NCI-H187 (cell line): Measurements from ENCODE around the gene GSE1.
A peak's percentile ranks its signal among the peaks of the same experiment; 100 is the strongest.

Source experiments
- DNase-seq, 2 experiments: peaks; one replicate each; lab custom pipeline; 2025; lab: John Stamatoyannopoulos, UW

GSE1 gene

DNA sequence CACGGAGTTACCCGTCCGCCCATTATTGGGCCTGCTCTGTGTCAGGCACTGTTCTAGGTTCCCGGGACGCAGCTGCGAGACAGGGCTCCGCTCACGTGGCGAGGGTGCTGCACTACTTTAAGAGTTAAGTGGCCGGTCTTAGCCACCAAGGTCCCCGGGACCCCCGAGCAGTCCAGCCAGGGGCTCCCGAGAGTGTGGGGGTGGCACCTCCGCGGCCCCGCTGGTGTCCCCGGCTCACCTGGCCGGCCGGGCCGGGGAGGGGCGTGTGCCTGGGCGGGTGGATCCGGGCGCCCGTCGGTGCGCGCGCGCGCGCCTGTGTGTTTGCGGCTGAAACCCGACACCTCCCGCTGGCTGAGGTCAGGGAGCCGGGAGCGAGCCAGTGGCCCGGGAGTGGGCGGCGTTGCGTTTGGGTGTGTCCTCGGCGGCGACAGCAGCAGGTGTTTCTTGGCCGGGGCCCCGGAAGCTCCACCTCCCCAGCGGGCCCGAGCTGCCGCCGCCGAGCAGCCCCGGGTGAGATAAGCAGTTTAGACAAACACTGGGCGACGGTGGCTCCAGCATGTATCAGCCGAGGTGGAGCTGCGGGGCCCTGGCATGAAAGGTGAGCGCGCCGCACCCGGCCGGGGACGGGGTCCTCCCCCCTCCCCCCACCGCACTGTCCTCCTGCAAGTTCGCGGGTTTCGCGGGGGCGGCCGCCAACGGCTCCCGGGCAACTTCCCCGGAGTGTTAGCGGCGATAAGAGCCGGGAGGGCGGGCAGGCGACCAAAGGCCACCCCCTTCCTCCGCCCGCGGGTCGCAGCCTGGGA lies at the start of gene GSE1:
Gene GSE1 (plus strand): TSS at position 522 of the 803 bp plus-strand sequence. CDS start 70 bp downstream, at position 592.
- DNase-seq = peak; percentile 38 to 83

DNA sequence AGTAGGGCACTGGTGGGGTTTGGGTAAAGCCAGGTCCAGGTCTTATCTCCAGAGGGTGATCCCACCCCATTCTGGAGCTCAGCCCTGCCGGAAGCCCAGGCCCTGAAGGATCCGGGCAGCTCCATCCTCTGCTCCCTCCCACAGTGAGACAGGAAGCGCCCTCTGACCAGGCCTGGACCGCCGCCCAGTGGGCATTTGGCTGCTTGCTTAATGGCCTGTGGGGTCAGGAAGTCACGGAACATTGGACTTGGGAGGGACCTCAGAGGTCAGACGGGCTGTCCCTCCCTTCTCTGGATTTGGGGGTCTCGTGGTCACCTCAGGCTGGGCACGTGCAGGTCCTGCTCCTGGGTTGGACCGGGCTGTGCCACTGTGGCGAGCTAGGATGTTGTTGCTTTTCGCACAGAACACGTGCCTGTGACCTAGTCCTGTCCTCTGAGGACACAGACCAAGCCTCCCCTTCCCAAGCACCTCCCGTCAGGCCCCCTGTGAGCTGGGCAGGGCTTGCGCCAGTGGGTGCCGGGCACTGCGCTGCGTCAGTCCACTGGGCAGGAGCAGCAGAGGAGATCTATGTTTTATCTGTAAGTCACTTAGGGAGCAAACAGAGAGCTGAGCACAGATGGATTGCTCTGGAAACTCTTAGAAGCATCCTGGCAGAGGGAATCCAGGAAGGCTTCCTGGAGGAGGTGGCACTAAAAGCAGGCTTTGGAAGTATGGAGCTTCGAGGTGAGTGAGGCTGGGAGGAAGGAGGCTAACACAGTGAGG lies 49.4 kb upstream of the GSE1 start:
- no peak for DNase-seq

DNA sequence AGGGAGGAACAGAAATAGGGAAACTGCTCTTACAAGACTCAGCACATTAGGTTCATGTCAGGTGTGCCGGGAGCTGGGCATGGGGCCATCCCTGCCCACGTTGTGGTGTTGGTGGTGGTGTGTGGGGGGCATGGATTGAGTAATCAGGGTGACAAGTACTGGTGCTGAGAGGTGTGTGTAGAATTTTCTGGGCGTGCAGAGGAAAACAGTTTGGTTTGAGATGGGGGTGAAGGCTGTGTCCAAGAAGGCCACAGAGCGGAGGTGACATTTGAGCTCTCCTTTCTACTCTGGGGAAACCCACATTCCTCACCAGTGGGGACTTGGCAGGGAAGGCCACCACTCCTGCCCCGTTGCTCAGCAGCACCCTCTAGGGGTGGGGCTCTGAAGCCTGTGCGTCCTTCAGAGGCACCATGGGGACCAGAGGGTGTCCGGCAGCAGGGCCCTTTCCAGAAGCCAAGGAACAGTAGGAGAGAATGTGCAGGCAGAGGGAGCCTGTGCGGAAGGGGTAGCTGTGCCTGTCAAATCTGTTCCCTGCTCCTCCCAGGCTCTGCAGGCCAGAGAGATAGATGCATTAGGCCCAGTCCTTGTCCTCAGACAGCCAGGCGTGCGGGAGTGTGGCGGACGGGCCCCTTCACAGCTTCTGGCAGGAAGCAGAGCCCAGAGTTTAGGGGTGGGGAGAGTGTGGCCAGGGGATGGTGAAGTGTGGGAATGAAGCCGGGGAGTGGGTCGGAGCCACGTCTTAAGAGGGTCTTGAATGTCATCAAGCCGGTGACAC lies 48.7 kb upstream of the GSE1 start:
- no peak for DNase-seq

DNA sequence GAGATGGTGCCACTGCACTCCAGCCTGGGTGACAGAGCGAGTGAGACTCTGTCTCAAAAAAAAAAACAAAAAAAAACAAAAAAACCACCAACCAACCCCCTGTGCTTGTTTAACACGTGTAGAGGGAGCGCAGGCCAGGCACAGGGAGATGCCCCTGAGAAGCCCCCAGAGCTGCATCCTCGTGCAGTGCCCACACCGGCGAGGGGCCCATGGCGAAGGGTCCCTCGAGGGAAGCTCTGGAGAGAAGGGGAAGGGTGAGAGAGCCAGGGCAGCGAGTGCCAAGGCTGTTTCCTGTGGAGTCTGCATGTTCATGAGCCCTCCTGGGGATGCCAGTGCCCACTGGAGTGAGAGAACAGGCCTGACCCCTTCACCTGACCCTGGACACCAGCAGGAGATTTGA lies 47.8 kb upstream of the GSE1 start:
- no peak for DNase-seq

DNA sequence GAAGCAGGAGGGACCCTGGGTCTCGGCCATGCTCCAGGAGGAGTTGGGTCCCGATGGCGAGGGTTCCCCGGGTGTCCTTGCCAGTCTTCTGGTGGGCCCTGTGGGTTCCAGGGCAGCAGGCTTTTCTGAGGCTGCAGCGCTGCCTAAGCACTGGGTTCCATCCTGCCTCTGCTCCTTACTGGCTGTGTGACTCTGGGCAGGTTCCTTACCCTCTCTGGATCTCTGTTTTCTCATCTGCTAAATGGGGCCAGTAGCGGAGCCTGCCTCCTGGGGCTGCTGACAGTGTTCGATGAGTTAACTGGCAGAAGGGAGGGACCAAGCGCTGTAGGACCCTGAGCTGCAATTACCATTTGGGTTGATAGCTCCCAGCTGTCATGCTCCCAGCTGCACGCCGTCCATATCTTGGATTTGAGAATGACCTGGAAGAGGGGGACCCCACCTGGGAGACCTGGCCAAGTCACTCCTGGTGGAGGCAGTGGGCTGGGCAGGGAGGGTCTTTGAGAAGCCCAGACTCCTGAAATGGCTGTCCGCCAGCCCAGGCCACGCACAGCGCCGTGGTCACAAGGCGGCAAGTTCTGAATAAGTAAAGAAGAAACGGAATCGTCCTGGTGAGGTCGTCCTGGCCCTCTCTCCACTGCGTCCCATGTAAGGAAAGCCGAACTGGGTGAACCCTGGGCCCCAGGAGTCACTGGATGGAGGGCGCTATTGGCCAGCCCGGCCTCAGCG lies 47.2 kb upstream of the GSE1 start:
- DNase-seq = no peak

DNA sequence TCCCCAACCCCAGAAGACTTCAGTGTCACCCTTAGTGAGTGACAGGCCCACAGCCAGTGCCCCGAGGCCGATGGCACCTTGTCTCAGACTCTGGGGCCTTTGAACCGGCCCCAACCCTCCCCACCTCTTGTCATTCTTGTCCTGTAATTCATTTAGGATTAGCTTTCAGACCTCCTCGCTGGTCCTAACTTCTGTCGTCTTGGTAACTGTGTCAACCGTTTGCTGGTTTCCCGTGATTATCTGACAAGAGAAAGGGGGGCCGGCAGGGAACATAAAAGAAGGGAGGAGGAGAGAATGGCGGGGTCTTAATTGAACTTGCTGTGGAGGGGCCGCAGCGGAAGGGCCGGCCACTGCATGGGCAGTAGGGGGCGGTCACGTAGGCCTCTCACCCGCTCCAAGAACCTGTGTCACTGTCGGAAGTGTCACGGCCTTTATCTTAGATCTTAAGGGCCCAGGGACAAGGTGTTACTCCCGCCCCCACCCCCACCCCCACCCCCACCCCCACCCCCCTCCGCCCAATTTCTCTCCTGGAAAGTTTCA lies 46.5 kb upstream of the GSE1 start:
- no peak for DNase-seq

DNA sequence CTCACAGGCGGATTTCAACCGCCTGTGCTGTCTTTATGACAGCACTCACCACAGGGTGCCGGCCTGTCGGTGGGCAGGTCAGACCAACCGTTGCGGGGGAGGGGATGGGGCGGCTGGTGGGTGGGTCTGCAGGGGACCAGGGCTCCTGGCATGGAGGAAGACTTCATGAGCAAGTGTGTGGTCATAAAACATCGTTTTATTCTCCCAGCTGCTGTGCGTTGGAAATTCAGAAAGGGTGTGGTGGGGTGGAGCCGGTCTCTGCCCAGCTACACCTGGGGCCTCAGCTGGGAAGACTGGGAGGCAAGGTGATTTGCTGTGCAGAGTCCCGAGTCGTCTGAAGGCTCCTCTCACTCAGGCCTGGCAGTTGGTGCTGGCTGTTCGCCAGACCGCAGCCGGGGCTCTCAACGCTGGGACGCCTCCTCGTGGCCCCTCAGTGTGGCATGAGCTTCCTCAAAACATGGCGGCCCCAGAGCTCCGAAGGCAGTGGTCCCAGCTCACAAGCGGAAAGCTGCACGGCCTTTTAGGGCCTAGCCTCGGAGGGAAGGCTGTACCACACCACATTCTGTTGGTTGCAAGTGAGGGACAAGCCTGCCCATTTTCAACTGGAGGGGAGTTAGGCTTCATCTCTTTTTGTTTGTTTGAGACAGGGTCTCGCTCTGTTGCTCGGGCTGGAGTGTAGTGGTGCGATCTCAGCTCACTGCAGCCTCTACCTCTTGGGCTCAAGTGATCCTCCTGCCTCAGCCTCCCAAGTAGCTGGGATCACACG lies 45.8 kb upstream of the GSE1 start:
- no peak for DNase-seq

DNA sequence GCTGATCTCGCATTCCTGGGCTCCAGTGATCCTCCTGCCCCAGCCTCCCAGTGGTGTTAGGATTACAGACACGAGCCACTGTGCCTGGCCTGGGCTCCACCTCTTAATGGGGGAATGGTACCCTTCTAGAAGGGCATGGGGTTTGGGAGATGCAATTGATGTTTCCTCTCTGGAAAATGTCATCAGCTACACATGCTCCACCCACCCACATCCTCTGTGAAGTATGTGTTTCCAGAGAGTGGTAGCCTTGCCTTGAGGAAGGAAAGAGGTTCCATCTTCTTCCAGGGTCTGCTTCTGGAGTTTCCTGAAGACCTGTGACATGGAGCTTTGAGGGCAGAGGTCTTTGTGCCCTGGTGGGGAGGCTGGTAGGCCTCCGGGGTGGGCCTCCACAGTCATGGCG lies 45.2 kb upstream of the GSE1 start:
- no peak for DNase-seq

DNA sequence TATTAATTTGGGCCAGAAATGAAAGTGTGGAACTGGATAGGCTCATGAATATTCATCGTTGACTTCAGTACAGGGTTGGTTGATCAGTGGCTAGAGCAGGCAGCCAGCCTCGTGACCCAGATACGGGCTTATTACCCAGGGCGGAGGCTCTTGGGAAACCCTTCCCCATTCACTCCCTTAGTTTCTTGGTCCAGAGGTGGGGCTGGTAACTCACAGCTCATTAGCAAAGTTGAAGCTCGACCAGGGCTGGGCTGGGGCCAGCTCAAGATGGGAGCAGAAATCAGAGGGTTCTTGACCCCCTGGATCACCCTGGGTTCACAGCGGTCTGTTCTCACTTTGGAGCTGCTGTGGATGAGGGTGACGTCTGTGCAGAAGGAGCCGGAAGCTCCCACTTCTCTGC lies 44.6 kb upstream of the GSE1 start:
- no peak for DNase-seq

DNA sequence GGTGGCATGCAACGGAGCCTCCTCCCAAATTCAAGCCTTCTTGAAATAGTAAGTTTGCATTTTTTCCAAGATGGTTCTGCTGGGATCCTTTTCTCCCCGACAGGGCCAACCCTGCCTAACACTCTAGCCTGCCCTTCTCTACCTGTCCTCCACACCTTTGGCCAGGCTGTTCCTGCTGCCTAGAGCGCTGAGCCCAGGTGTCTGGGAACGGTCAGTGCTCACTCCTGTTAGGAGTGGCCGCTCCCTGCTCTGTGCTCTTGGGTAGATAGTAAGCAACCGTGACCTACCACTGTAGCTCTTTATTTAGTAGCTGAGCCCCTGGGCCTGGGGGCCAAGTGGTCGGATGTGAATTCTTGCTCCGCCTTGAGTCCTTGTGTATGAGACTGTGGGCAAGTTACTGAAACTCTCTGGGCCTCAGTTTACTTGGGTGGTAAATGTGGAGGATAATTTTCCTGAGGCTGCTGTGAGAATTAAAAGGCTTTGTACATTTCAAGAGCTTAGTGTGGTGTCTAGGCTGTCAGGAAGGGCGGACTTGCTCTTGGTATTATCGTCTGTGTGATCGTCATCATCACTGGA lies 44.0 kb upstream of the GSE1 start:
- DNase-seq = no peak

DNA sequence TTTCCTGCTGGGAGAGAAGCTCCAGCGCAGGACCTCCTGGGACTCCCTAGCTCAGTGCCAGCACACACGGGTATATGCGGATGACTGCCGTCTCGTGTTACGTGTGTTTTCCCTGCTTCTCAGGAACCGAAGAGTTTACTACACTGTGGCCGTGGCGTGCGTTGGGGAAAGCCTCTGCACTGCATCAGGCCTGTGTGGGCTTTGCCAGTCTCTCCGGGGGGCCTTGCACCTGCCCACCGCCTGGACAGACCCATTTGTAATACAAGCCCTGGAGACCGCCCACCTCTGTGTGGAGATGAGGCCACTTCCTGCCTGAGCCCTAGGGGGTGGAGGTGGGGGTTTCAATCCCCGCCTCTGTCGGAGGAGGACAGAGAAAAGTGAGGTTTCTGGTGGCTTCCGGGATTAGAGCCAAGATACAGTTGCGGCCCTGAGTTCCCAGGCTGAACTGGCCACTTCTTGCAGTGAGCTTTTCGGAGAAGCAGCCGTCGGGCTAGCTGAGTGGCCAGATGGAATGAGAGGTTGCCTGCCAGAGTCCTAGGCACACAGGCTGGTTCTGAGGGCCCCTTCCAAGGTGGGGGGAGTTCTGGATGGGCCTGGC lies 43.4 kb upstream of the GSE1 start:
- DNase-seq = no peak

DNA sequence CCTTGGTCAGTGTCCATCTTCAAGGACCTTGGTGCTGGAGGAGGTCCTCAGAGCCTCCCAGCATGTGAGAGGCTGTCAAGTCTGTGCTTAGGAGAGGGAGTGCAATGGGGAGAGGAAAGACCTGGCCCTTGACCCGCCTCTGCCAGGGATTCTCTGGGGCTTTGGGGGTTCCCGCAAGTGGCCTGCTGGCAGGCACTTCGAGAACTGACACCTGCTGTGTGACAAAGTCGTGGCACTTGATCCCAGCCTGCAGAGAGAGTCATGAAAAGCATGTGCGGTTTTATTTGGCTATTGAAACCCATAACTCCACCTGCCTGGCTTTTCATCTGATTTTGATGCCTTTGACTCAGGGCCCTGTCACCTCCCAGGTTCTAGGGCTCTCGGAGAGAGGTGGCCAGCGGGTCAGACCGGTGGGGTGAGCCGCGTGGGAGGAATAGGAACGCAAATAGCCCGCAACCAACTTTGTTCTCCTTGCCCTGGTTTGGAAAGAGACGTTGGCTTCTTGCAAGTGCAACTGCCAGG lies 42.8 kb upstream of the GSE1 start:
- no peak for DNase-seq

DNA sequence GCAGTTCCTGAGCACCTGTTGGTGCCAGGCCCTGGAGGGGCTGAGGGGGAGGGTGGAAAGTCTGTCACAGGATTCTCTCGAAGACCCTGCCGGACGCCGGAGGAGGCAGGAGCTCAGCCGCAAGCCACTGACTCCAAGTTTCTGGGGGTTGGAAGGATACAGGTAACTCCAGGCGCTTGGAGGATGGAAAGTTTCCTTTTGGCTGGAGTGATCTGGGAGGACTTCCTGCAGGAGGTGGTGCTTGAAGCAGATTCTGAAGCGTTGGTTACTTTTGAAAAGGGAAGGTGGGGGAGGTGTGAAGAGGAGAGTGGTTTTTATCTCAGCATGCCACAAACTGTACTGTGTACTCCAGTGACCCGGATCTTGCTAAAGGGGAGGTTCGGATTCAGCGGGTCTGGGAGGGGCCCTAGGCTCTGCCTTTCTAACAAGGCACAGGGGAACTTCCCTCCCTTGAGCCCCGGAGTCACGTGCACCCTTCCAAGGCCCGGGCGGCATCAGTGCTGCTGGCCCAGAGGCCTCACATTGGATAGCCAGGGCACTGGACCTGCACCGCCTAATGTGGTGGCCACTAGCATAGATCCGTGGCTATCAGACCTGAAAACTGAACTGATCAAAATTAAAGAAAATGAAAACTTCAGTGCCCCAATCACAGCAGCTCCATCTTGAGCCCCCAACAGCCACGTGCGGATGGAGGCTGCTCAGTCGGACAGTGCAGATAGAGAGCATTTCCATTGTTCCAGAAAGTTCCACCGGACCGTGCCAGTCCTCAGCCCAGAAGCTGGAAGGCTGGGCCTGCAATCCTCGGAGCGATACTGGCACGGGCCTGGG lies 42.2 kb upstream of the GSE1 start:
- no peak for DNase-seq

DNA sequence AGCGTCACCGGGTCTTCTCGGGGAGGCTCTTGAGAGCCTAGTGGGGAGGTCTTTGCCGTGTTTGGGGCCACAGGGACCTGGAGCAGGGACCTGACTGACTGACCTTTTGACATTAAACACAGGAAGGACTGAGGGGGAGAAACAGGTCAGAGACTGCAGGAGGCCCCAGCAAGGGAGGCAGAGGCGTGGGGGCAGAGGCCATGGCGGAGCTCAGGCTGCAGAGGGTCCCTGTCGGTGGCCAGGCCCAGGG lies 41.6 kb upstream of the GSE1 start:
- no peak for DNase-seq

DNA sequence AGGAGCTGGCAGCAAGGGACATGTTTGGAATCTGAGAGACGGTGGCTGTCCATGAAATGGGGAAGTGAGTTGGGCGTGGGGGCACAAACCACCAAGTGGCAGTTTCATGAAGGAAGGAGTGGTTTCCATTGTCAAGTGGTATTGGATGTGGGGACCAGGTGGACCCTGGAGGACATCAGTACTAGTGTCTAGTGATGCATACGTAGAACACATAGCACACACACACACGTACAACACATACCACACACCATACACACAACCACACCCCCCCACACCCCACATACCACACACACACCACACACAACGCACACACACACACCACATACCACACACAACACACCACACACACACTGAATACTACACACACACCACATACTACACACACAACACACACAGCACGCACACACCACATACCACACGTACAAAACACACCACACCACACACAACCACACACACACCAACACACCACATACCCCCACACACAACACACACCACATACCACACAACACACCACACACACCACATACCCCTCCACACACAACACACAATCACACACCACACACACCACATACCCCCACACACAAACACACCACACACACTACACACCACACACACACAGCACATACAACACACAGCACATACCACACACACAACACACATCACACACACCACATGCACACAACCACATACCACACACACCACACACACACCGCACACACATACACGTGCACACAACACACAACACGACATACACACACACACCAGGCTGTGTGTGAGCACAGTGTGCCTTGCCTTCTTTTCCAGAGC lies 41.1 kb upstream of the GSE1 start:
- no peak for DNase-seq

DNA sequence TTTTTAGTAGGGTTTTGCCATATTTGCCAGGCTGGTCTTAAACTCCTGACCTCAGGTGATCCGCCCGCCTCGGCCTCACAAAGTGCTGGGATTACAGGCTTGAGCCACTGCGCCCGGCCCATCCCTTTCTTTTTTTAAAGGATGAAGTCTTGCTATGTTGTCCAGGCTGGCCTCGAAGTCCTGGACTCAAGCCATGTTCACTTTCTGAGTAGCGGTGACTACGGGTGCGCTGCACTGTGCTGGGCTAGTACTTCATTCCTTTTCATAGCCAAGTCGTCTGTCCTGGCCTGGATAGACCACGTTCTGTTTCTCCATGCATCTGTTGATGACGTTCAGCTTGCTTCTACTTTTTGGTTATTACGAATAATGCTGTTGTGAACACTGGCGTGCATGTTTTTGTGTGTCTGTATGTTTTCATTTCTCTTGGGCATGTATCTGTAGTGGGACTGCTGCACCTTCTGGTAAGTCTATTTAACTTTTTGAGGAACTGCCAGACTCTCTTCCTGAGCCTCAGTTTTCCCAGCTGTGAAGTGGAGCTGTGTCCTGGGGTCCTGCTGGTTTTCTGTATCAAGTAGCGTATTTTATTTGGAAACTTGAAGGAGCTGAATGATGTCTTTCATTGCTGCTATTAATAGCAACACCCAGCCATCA lies 40.0 kb upstream of the GSE1 start:
- no peak for DNase-seq

DNA sequence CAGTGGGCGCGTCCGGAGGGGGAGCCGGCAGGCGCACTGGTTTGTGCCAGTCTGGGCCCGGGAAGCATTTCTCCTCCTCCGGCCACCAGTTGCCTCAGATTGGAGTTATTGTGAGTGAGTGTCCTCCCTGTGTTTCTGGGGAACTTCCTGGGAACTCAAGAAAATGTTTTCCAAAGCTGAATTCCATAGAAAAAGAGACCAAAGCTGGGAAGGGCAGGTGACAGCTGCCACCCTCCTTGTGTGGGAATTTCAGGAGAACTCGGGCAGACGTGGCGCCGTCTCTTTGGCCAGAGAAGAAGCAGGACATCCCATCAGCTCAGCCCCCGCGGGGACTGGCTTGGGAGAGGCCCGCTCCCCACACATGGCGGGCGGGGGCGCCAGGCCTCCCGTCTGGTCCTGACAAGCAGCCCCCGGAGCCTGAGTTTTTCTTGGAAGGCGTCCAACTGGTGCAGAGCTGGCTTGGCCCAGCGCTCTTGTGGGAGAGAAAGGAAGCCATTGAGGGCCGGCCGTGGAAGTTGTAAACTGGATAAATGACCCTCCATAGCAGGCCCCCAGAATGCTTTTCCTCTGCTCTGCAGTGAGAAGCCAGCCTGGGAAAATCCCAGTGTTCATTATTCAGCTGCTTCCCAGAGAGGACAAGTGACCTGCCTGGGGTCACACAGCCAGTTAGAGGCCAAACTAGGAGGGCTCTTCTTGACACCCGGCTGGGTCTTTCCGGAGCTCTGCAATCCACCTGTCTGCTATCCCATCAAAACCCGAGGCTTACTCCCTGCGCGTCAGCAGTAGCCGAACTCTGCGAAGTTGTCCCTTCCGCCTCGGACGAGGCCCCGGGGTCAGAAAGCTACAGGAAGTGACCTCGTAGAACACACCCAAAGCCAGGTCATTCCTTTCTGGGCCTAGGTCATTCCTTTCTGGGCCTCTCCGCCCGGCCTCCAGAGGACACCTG lies 39.2 kb upstream of the GSE1 start:
- no peak for DNase-seq
